ENCODE data around the gene FARP1.

DNA sequence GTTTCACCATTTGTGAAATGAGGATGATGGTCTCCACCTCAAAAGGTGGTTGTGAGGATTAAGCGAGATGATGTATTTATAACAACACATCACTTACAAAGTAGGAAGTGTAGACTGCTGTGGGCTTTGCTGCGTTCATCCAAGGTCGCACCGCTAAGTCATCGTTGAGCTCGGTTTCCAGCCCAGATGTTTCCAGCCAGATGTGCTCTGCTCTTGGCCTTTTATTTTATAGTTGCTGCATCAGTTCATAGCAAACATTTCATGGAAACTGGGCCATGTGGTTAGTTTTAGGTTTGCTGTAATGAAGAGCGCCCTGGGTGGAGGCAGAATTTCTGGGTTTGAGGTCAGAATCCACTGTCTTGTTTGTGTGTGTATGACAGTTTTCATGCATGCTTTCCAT lies 110.6 kb downstream of the FARP1 start:
- TF ChIP-seq, protein P1, sequence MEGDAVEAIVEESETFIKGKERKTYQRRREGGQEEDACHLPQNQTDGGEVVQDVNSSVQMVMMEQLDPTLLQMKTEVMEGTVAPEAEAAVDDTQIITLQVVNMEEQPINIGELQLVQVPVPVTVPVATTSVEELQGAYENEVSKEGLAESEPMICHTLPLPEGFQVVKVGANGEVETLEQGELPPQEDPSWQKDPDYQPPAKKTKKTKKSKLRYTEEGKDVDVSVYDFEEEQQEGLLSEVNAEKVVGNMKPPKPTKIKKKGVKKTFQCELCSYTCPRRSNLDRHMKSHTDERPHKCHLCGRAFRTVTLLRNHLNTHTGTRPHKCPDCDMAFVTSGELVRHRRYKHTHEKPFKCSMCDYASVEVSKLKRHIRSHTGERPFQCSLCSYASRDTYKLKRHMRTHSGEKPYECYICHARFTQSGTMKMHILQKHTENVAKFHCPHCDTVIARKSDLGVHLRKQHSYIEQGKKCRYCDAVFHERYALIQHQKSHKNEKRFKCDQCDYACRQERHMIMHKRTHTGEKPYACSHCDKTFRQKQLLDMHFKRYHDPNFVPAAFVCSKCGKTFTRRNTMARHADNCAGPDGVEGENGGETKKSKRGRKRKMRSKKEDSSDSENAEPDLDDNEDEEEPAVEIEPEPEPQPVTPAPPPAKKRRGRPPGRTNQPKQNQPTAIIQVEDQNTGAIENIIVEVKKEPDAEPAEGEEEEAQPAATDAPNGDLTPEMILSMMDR (IDR thresholded peaks at IDR 0.05), result no peak
- no peak for TF ChIP-seq POLR2A (IDR thresholded peaks at IDR 0.05)
